ENCODE results near the gene SFI1.

Gene SFI1

GRCh38 chr22:31578171-31578570, 81.8 kb downstream of the SFI1 start:
- Histone ChIP-seq H3K36me3 (peaks cover 70% of the 10 kb centered on the region), H3K4me1 (ENCODE audit: control insufficient read depth in 1 of 2, insufficient read depth in 1 of 2, low read depth in 1 of 2, low read length in 1 of 2) (peaks cover 7 to 9% of the 10 kb centered on the region in 2 experiments), H3K4me3 (ENCODE audit: low read depth in 1 of 2, low read length in 1 of 2) (no peak overlapping the region), H3K9me3 (no peaks in the 10 kb centered on the region), H3K27me3 (no peaks in the 10 kb centered on the region), H3K27ac (no peak overlapping the region)
- no peak for TF ChIP-seq CTCF (IDR thresholded peaks at IDR 0.05)

GRCh38 chr22:31579835-31580242, 83.5 kb downstream of the SFI1 start:
- Histone ChIP-seq H3K4me1 (ENCODE audit: control insufficient read depth in 1 of 2, insufficient read depth in 1 of 2, low read depth in 1 of 2, low read length in 1 of 2) (peaks cover 11 to 15% of the 10 kb centered on the region in 2 experiments), H3K27me3 (no peaks in the 10 kb centered on the region), H3K4me3 (ENCODE audit: low read depth in 1 of 2, low read length in 1 of 2) (no peak overlapping the region), H3K36me3 (peaks cover 63% of the 10 kb centered on the region), H3K27ac (no peak overlapping the region), H3K9me3 (no peaks in the 10 kb centered on the region)
- TF ChIP-seq CTCF (IDR thresholded peaks at IDR 0.05): no peak

GRCh38 chr22:31583861-31584485, 87.6 kb downstream of the SFI1 start:
- Histone ChIP-seq H3K36me3 (peaks cover 49% of the 10 kb centered on the region), H3K4me3 (ENCODE audit: low read depth in 1 of 2, low read length in 1 of 2) (no peak overlapping the region), H3K27ac (no peak overlapping the region), H3K4me1 (ENCODE audit: control insufficient read depth in 1 of 2, insufficient read depth in 1 of 2, low read depth in 1 of 2, low read length in 1 of 2) (peaks cover 30 to 33% of the 10 kb centered on the region in 2 experiments), H3K27me3 (no peaks in the 10 kb centered on the region), H3K9me3 (no peaks in the 10 kb centered on the region)
- no peak for TF ChIP-seq CTCF (IDR thresholded peaks at IDR 0.05)

GRCh38 chr22:31584804-31585160, 88.4 kb downstream of the SFI1 start:
- Histone ChIP-seq H3K27me3 (no peaks in the 10 kb centered on the region), H3K4me3 (ENCODE audit: low read depth in 1 of 2, low read length in 1 of 2) (no peak overlapping the region), H3K36me3 (peaks cover 44% of the 10 kb centered on the region), H3K4me1 (ENCODE audit: control insufficient read depth in 1 of 2, insufficient read depth in 1 of 2, low read depth in 1 of 2, low read length in 1 of 2) (peaks cover 36 to 37% of the 10 kb centered on the region in 2 experiments), H3K9me3 (no peaks in the 10 kb centered on the region), H3K27ac (no peak overlapping the region)
- TF ChIP-seq CTCF (IDR thresholded peaks at IDR 0.05): no peak

GRCh38 chr22:31585161-31585859, 89.0 kb downstream of the SFI1 start:
- Histone ChIP-seq H3K27ac (peak overlapping the region; percentile 19), H3K4me1 (ENCODE audit: control insufficient read depth in 1 of 2, insufficient read depth in 1 of 2, low read depth in 1 of 2, low read length in 1 of 2) (peaks cover 36 to 37% of the 10 kb centered on the region in 2 experiments), H3K4me3 (ENCODE audit: low read depth in 1 of 2, low read length in 1 of 2) (no peak overlapping the region), H3K9me3 (no peaks in the 10 kb centered on the region), H3K36me3 (peaks cover 39% of the 10 kb centered on the region), H3K27me3 (no peaks in the 10 kb centered on the region)
- no peak for TF ChIP-seq CTCF (IDR thresholded peaks at IDR 0.05)
